Fibroblast of peridontal ligament (primary cell): ENCODE data around the gene NIPAL3.
A peak's percentile ranks its signal among the peaks of the same experiment; 100 is the strongest.
"Not testable (repeated sequence)": the region's sequence is repeated elsewhere in the genome, so short reads cannot be mapped to it uniquely, and the experiment has no call there.

Experiments used
- DNase-seq: peaks from one replicate; pipeline ENCODE4 v3.0.0-alpha.2; 2010; ENCODE audit errors: extremely low read depth

Gene NIPAL3

GRCh38 chr1:24489674-24490073 is 74.1 kb downstream of the NIPAL3 start:
- DNase-seq: no peak

GRCh38 chr1:24490101-24490781 is 74.6 kb downstream of the NIPAL3 start:
- DNase-seq: no peak

GRCh38 chr1:24491577-24492360 is 76.2 kb downstream of the NIPAL3 start:
- DNase-seq: peak; percentile 22

GRCh38 chr1:24492935-24493334 is 77.3 kb downstream of the NIPAL3 start:
- not testable (repeated sequence) for DNase-seq

- DNase-seq: no peak
Observed at GRCh38 chr1:24493785-24494184, 78.2 kb downstream of the NIPAL3 start.

- no peak for DNase-seq
Observed at GRCh38 chr1:24498589-24498988, 83.0 kb downstream of the NIPAL3 start.

- no peak for DNase-seq
Observed at GRCh38 chr1:24500448-24501048, 84.9 kb downstream of the NIPAL3 start.

- no peak for DNase-seq
Observed at GRCh38 chr1:24501371-24502064, 85.9 kb downstream of the NIPAL3 start.

- peak; percentile 31 for DNase-seq
Observed at GRCh38 chr1:24502065-24502708, 86.6 kb downstream of the NIPAL3 start.

GRCh38 chr1:24502709-24503058 is 87.1 kb downstream of the NIPAL3 start, which contains the start of gene RCAN3:
TSS of gene RCAN3 (plus strand) at chr1:24502836. CDS start at chr1:24514373, 11,537 bp downstream.
- DNase-seq: peak; percentile 50

GRCh38 chr1:24503059-24503751 is 87.6 kb downstream of the NIPAL3 start:
- DNase-seq: no peak

- DNase-seq: no peak
Observed at GRCh38 chr1:24503870-24504523, 88.4 kb downstream of the NIPAL3 start.

GRCh38 chr1:24504560-24504959 is 89.0 kb downstream of the NIPAL3 start:
- no peak for DNase-seq

- DNase-seq: no peak
Observed at GRCh38 chr1:24505816-24506215, 90.2 kb downstream of the NIPAL3 start.

GRCh38 chr1:24506691-24507381 is 91.2 kb downstream of the NIPAL3 start:
- no peak for DNase-seq

GRCh38 chr1:24507405-24507804 is 91.8 kb downstream of the NIPAL3 start:
- DNase-seq: no peak

- DNase-seq: no peak
Observed at GRCh38 chr1:24508911-24509310, 93.3 kb downstream of the NIPAL3 start.

GRCh38 chr1:24513706-24514105 is 98.1 kb downstream of the NIPAL3 start:
- no peak for DNase-seq

- DNase-seq: no peak
Observed at GRCh38 chr1:24514946-24515345, 99.3 kb downstream of the NIPAL3 start.

GRCh38 chr1:24515671-24516209 is 100.1 kb downstream of the NIPAL3 start:
- peak; percentile 18 for DNase-seq
